Activated CD8-positive, alpha-beta memory T cell treated with anti-CD3 and anti-CD28 coated beads, Interleukin-2, amount 50 U/mL, for 24 hours (primary cell): ENCODE results near the gene ST6GAL2.

Source experiments
- DNase-seq: peaks from one replicate; pipeline ENCODE4 v3.0.0-alpha.2; 2020; ENCODE audit errors: extremely low read depth

The ST6GAL2 gene

GRCh38 chr2:106885971-106886915 lies at the start of gene ST6GAL2:
Gene ST6GAL2, minus strand, starts transcription at chr2:106886167. Its CDS starts 42,190 bp downstream, at chr2:106843977.
- DNase-seq = no peak

GRCh38 chr2:106932644-106933043 lies 46.7 kb upstream of the ST6GAL2 start:
- no peak for DNase-seq

- no peak for DNase-seq
These were observed 45.9 kb upstream of the ST6GAL2 start for GRCh38 chr2:106931717-106932335.

GRCh38 chr2:106921451-106921850 lies 35.5 kb upstream of the ST6GAL2 start:
- DNase-seq = no peak

- DNase-seq = no peak
These were observed 33.0 kb upstream of the ST6GAL2 start for GRCh38 chr2:106919012-106919411.

- no peak for DNase-seq
These were observed 18.3 kb upstream of the ST6GAL2 start for GRCh38 chr2:106904242-106904641.

GRCh38 chr2:106899786-106900530 lies 14.0 kb upstream of the ST6GAL2 start:
- no peak for DNase-seq

GRCh38 chr2:106894545-106894944 lies 8.6 kb upstream of the ST6GAL2 start:
- no peak for DNase-seq

GRCh38 chr2:106892048-106892447 lies 6.1 kb upstream of the ST6GAL2 start:
- DNase-seq = no peak

- DNase-seq = no peak
These were observed 4.6 kb upstream of the ST6GAL2 start for GRCh38 chr2:106890606-106891005.

- DNase-seq = no peak
These were observed 1.2 kb upstream of the ST6GAL2 start for GRCh38 chr2:106886916-106887758.

GRCh38 chr2:106885329-106885728 lies 638 bp downstream of the ST6GAL2 start:
- no peak for DNase-seq

- DNase-seq = no peak
These were observed 3.3 kb downstream of the ST6GAL2 start for GRCh38 chr2:106882673-106883072.

GRCh38 chr2:106878206-106878605 lies 7.8 kb downstream of the ST6GAL2 start:
- no peak for DNase-seq

GRCh38 chr2:106876699-106877098 lies 9.3 kb downstream of the ST6GAL2 start:
- DNase-seq = no peak

- no peak for DNase-seq
These were observed 16.3 kb downstream of the ST6GAL2 start for GRCh38 chr2:106869512-106870275.

GRCh38 chr2:106868275-106868674 lies 17.7 kb downstream of the ST6GAL2 start:
- DNase-seq = no peak

GRCh38 chr2:106867196-106867953 lies 18.6 kb downstream of the ST6GAL2 start:
- DNase-seq = no peak

- no peak for DNase-seq
These were observed 19.3 kb downstream of the ST6GAL2 start for GRCh38 chr2:106866641-106867040.

GRCh38 chr2:106864051-106864450 lies 21.9 kb downstream of the ST6GAL2 start:
- DNase-seq = no peak
